Measurements from ENCODE around the gene GAS6.

- TF ChIP-seq, protein P1, sequence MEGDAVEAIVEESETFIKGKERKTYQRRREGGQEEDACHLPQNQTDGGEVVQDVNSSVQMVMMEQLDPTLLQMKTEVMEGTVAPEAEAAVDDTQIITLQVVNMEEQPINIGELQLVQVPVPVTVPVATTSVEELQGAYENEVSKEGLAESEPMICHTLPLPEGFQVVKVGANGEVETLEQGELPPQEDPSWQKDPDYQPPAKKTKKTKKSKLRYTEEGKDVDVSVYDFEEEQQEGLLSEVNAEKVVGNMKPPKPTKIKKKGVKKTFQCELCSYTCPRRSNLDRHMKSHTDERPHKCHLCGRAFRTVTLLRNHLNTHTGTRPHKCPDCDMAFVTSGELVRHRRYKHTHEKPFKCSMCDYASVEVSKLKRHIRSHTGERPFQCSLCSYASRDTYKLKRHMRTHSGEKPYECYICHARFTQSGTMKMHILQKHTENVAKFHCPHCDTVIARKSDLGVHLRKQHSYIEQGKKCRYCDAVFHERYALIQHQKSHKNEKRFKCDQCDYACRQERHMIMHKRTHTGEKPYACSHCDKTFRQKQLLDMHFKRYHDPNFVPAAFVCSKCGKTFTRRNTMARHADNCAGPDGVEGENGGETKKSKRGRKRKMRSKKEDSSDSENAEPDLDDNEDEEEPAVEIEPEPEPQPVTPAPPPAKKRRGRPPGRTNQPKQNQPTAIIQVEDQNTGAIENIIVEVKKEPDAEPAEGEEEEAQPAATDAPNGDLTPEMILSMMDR (conservative IDR thresholded peaks at IDR 0.05; ENCODE audit: low read depth, low read length): no peak
- TF ChIP-seq EZH2phosphoT487 (IDR thresholded peaks at IDR 0.05; ENCODE audit: borderline replicate concordance, low read length): no peak
Observed at GRCh38 chr13:113903912-113904311, 40.0 kb upstream of the GAS6 start.
